Neutrophil (primary cell): ENCODE data around the gene SHANK1.

Experiments
- H3K27ac ChIP-seq: fragments of 200-600 bp; sonication (generic); 2 replicates; pipeline ENCODE4 v1.5.1; 2016; ENCODE audit warnings: mild to moderate bottlenecking, moderate library complexity
- H3K27me3 ChIP-seq: fragments of 200-600 bp; sonication (generic); 2 replicates; pipeline ENCODE4 v1.6.0; 2016; ENCODE audit warnings: mild to moderate bottlenecking
- H3K36me3 ChIP-seq: fragments of 200-600 bp; sonication (generic); 2 replicates; pipeline ENCODE4 v1.5.1; 2017
- H3K4me1 ChIP-seq, 2 experiments: fragments of 200-600 bp in 1 of 2; sonication (generic) in 1 of 2; 1 replicate in 1 of 2; 2 replicates in 1 of 2; pipeline versions ENCODE4 v1.5.1 to v1.6.1; 2013 to 2016; ENCODE audit warnings: low read depth in 1 of 2, low read length in 1 of 2, mild to moderate bottlenecking in 1 of 2, moderate library complexity in 1 of 2; ENCODE audit not compliant: control insufficient read depth in 1 of 2, insufficient read depth in 1 of 2
- H3K4me3 ChIP-seq, 2 experiments: fragments of 200-600 bp in 1 of 2; sonication (generic) in 1 of 2; 1 replicate in 1 of 2; 2 replicates in 1 of 2; pipeline ENCODE4 v1.5.1; 2013 to 2016; ENCODE audit warnings: low read depth in 1 of 2, low read length in 1 of 2, mild to moderate bottlenecking in 1 of 2, moderate library complexity in 1 of 2
- H3K9me3 ChIP-seq: fragments of 200-600 bp; sonication (generic); 2 replicates; pipeline ENCODE4 v1.5.1; 2016
- CTCF ChIP-seq: fragments of 200-600 bp; sonication (generic); IDR thresholded peaks from 2 replicates; pipeline ENCODE4 v1.5.1; 2016; ENCODE audit warnings: antibody characterized with exemption

The SHANK1 gene

GRCh38 chr19:50720181-50720920 lies 749 bp upstream of the SHANK1 start:
- H3K36me3 ChIP-seq: no peaks in the 10 kb centered on the region
- peaks cover 100% of the 10 kb centered on the region for H3K27me3 ChIP-seq
- no peak for TF ChIP-seq CTCF
- H3K4me1 ChIP-seq: peaks cover 23 to 32% of the 10 kb centered on the region in 2 experiments
- H3K9me3 ChIP-seq: no peaks in the 10 kb centered on the region
- H3K4me3 ChIP-seq: no peak overlapping the region
- no peak overlapping the region for H3K27ac ChIP-seq

GRCh38 chr19:50719119-50719435 lies 525 bp downstream of the SHANK1 start:
- no peak for TF ChIP-seq CTCF
- no peaks in the 10 kb centered on the region for H3K9me3 ChIP-seq
- no peaks in the 10 kb centered on the region for H3K36me3 ChIP-seq
- peaks cover 13 to 19% of the 10 kb centered on the region in 2 experiments for H3K4me1 ChIP-seq
- no peak overlapping the region for H3K27ac ChIP-seq
- peaks cover 93% of the 10 kb centered on the region for H3K27me3 ChIP-seq
- H3K4me3 ChIP-seq: no peak overlapping the region

GRCh38 chr19:50718255-50719118 lies 1.1 kb downstream of the SHANK1 start:
- no peak overlapping the region for H3K4me3 ChIP-seq
- H3K27me3 ChIP-seq: peaks cover 88% of the 10 kb centered on the region
- H3K9me3 ChIP-seq: no peaks in the 10 kb centered on the region
- no peak overlapping the region for H3K27ac ChIP-seq
- H3K4me1 ChIP-seq: peaks cover 8 to 13% of the 10 kb centered on the region in 2 experiments
- no peak for TF ChIP-seq CTCF
- H3K36me3 ChIP-seq: no peaks in the 10 kb centered on the region

GRCh38 chr19:50717891-50718254 lies 1.7 kb downstream of the SHANK1 start:
- no peaks in the 10 kb centered on the region for H3K36me3 ChIP-seq
- no peaks in the 10 kb centered on the region for H3K9me3 ChIP-seq
- H3K4me1 ChIP-seq: peaks cover 1 to 10% of the 10 kb centered on the region in 2 experiments
- no peak overlapping the region for H3K27ac ChIP-seq
- no peak overlapping the region for H3K4me3 ChIP-seq
- no peak for TF ChIP-seq CTCF
- H3K27me3 ChIP-seq: peaks cover 88% of the 10 kb centered on the region

GRCh38 chr19:50717026-50717723 lies 2.4 kb downstream of the SHANK1 start:
- Histone ChIP-seq H3K27ac (no peak overlapping the region), H3K9me3 (no peaks in the 10 kb centered on the region), H3K4me1 (peaks cover 0 to 10% of the 10 kb centered on the region in 2 experiments), H3K36me3 (no peaks in the 10 kb centered on the region), H3K27me3 (peaks cover 88% of the 10 kb centered on the region), H3K4me3 (no peak overlapping the region)
- no peak for TF ChIP-seq CTCF
